GM11168 (cell line): ENCODE results near the gene SLC25A6.

ENCODE experiments used
- in situ Hi-C: fragments of 300-500 bp; cut with MboI; formaldehyde crosslinking; loops from one replicate; pipeline ENCODE4 v1.12.0; 2022; ENCODE audit warnings: low sequenced_read_pairs; ENCODE audit not compliant: unreplicated experiment

SLC25A6 gene

GRCh38 chrX:1391707-1392375, at the start of gene SLC25A6:
TSS of gene SLC25A6 (minus strand) at chrX:1392113. CDS start at chrX:1392009, 104 bp downstream.
- in situ Hi-C loops, result no loop called here

- in situ Hi-C loops, result loop anchor here (25.0 kb wide), 1 partner anchor 1172 kb away; no protein-coding TSS in a partner anchor
Measured at GRCh38 chrX:1440506-1440905, 48.6 kb upstream of the SLC25A6 start.

GRCh38 chrX:1435241-1435895, 43.5 kb upstream of the SLC25A6 start:
- in situ Hi-C loops, result loop anchor here (25.0 kb wide), 1 partner anchor 1177 kb away; no protein-coding TSS in a partner anchor

GRCh38 chrX:1434871-1435240, 42.9 kb upstream of the SLC25A6 start:
- in situ Hi-C loops, result loop anchor here (25.0 kb wide), 1 partner anchor 1177 kb away; no protein-coding TSS in a partner anchor

GRCh38 chrX:1433646-1434357, 41.9 kb upstream of the SLC25A6 start:
- in situ Hi-C loops, result loop anchor here (25.0 kb wide), 1 partner anchor 1178 kb away; no protein-coding TSS in a partner anchor

- in situ Hi-C loops, result loop anchor here (25.0 kb wide), 1 partner anchor 1182 kb away; no protein-coding TSS in a partner anchor
Measured at GRCh38 chrX:1430451-1430850, 38.5 kb upstream of the SLC25A6 start.

- in situ Hi-C loops, result loop anchor here (25.0 kb wide), 1 partner anchor 1185 kb away; no protein-coding TSS in a partner anchor
Measured at GRCh38 chrX:1427756-1428155, 35.8 kb upstream of the SLC25A6 start.

GRCh38 chrX:1426321-1426720, 34.4 kb upstream of the SLC25A6 start:
- in situ Hi-C loops, result loop anchor here (25.0 kb wide), 1 partner anchor 1186 kb away; no protein-coding TSS in a partner anchor

GRCh38 chrX:1425381-1425780, 33.5 kb upstream of the SLC25A6 start:
- in situ Hi-C loops, result loop anchor here (25.0 kb wide), 1 partner anchor 1187 kb away; no protein-coding TSS in a partner anchor

GRCh38 chrX:1424147-1424851, 32.4 kb upstream of the SLC25A6 start:
- in situ Hi-C loops, result no loop called here

- in situ Hi-C loops, result no loop called here
Measured at GRCh38 chrX:1423215-1423614, 31.3 kb upstream of the SLC25A6 start.

GRCh38 chrX:1422135-1422465, 30.2 kb upstream of the SLC25A6 start:
- in situ Hi-C loops, result no loop called here

- in situ Hi-C loops, result no loop called here
Measured at GRCh38 chrX:1421433-1422134, 29.7 kb upstream of the SLC25A6 start.

GRCh38 chrX:1420371-1420770, 28.5 kb upstream of the SLC25A6 start:
- in situ Hi-C loops, result no loop called here

- in situ Hi-C loops, result no loop called here
Measured at GRCh38 chrX:1419545-1420355, 27.8 kb upstream of the SLC25A6 start.

GRCh38 chrX:1418901-1419544, 27.1 kb upstream of the SLC25A6 start:
- in situ Hi-C loops, result no loop called here

GRCh38 chrX:1417921-1418771, 26.2 kb upstream of the SLC25A6 start:
- in situ Hi-C loops, result no loop called here
